ENCODE measurements around the gene TMEM176B.

TMEM176B gene

GRCh38 chr7:150744041-150744656 lies 56.0 kb downstream of the TMEM176B start:
- Histone ChIP-seq H3K27ac (no peak overlapping the region), H3K27me3 (no peaks in the 10 kb centered on the region), H3K4me3 (no peak overlapping the region), H3K36me3 (peaks cover 0 to 11% (median 0%) of the 10 kb centered on the region in 3 donors), H3K9me3 (no peaks in the 10 kb centered on the region), H3K4me1 (no peaks in the 10 kb centered on the region)
- TF ChIP-seq CTCF (IDR thresholded peaks at IDR 0.05), result no peak
- intact Hi-C loops (cut with DNase I; ENCODE audit: low total_unique reads), result no loop called here
- no peak for DNase-seq

GRCh38 chr7:150742286-150742968 lies 57.7 kb downstream of the TMEM176B start:
- H3K27ac ChIP-seq, result no peak overlapping the region
- no peak overlapping the region for H3K4me3 ChIP-seq
- H3K4me1 ChIP-seq, result no peaks in the 10 kb centered on the region
- DNase-seq, result no peak
- intact Hi-C loops (cut with DNase I; ENCODE audit: low total_unique reads), result no loop called here
- TF ChIP-seq CTCF (IDR thresholded peaks at IDR 0.05), result no peak
- H3K9me3 ChIP-seq, result no peaks in the 10 kb centered on the region
- H3K36me3 ChIP-seq, result peaks cover 0 to 11% (median 0%) of the 10 kb centered on the region in 3 donors
- H3K27me3 ChIP-seq, result no peaks in the 10 kb centered on the region
